Gastroesophageal sphincter (tissue), 3 donors: ENCODE results near the gene FBXW11.

ENCODE experiments used
- CTCF ChIP-seq, 4 experiments: fragments of 200-600 bp in 2 of 4; fragments of 450-650 bp in 2 of 4; sonication (generic) in 1 of 4; IDR thresholded peaks; one replicate each; pipeline ENCODE4 v1.5.1; 2017 to 2019; ENCODE audit warnings: antibody characterized with exemption in 4 of 4, mild to moderate bottlenecking in 2 of 4, moderate library complexity in 2 of 4
- EP300 ChIP-seq: sonication (generic); formaldehyde crosslinking; IDR thresholded peaks from one replicate; pipeline ENCODE4 v1.6.1; 2017; ENCODE audit warnings: antibody characterized with exemption, mild to moderate bottlenecking
- POLR2A ChIP-seq, 2 donors: fragments of 450-650 bp; IDR thresholded peaks; one replicate each; pipeline ENCODE4 v1.6.1; 2017; ENCODE audit warnings: antibody characterized with exemption in 2 of 2, mild to moderate bottlenecking in 2 of 2, moderate library complexity in 1 of 2

- no peak for TF ChIP-seq POLR2A (IDR thresholded peaks at IDR 0.05)
- TF ChIP-seq CTCF (IDR thresholded peaks at IDR 0.05), result no peak
- no peak for TF ChIP-seq EP300
Observed at GRCh38 chr5:171813813-171814490, 192.5 kb downstream of the FBXW11 start.
